ENCODE results near the gene NRG3.

The NRG3 gene

GRCh38 chr10:81885491-81885890 is 10.5 kb downstream of the NRG3 start:
- DNase-seq = no peak

DNA sequence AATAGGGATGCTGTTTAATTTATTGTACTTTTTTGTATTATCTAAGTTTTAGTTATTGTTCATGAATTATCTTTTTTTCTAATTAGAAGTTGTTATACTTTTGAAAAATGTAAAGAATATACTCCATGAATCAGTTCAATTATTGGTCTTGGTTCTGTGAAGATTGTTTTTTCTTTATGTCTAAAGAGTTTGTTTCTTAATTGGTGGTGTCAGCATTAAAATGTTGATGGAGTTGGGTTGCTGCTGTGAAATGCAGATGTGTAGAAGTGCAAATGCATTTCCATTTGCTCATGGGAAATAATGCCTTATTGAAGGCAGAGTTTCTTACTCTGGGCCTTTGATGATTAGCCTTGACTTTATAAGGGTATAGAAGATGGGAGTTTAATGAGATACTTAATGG is 11.9 kb downstream of the NRG3 start:
- DNase-seq = no peak

DNA sequence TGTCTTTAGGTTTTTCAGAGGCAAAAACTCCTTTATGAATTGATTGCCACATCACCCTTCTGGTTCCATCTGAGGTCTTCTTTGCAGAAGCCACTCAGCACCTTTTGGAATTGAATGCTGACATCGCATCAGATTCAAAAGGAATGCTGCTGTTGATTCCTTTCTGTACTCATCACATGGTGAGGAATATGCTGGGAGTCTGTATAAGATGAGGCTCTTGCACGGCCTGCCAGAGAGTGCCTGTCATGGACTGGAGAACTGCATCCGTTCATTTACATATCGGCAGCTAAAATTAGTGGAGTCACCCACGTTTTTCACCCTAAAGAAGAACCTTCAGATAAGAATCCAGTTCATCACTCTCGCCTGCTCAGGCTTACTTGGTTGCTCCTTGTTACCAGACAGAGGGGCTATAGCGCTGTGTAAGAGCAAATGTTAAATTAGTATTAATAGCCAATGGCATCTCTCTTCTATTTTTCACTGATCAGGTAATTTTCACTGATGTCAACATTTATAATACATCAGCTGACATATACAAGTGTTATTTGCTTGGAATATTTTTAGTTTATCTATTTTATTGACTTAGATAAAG is 14.3 kb downstream of the NRG3 start:
- DNase-seq = no peak

DNA sequence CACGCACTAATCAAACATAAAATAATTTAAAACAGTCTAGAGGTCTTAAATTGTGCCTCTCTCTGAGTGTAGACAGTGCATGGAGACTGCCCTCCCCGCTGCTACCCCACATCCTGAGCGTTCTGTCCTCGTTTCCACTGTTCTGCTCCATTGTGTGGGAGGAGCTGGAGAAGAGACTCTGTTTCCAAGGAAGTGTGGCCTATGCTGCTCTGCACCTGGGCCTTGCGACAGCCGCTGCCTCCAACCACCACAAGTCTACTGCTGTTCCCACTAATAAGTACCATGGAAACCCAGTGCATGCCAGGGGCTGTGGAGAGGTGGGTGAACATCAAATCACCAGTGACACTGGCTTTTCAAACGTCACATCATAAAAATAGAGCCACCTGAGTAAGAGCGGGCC is 19.6 kb downstream of the NRG3 start:
- DNase-seq = no peak

DNA sequence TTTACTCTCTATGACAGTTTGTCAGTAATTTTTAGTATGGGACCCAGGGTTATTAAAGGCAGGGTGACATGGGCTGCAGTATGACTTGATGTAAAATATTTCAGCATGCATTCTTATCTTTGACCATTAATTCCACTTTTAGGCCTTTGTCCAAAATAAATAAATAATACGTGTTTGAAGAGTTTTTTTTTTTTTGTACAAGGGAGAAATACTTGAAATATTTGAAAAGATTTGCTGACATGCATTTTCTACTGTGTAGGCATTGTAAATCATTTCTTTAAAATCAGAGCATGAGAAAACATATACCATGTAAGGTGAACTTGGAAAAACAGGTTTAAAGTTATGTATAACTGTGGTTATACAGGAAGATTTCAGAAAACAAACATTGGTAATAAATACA is 23.5 kb downstream of the NRG3 start:
- no peak for DNase-seq

DNA sequence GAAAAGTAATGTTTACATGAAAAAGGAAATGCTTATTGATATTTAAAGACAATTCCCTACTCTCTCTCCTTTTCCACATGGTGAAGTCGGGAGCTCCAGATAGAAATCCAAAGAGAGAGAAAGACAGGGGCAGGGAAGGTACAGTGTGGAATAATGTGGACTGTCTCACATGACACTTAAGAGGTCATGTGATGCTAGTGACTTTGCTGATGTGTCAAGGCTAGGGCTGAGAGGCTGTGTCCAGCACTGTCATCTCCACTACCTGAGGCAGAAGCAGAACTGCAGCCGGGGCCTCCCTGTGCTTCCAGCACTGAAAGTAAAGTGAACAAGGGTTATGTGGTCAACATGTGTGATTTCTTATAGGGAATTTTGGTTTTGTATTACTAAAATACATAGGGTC is 26.0 kb downstream of the NRG3 start:
- no peak for DNase-seq

DNA sequence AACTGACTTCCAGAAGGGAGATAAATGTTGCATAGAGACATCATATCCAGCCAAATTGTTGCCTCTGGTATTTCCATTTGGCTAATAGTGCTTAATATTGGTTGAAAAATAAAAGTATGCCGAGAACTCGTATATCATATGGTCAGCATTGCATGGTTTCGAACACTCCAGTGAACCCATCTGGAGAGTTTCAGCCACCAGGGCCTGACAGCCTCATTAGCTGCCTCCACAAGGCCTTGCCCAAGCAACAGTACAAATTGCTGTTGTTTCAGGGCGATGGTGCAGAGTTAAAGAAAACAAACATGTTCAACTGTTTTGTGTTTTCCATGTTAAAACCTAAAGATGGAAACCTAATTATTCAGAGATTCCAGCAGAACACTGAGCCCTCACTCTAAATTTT is 28.5 kb downstream of the NRG3 start:
- no peak for DNase-seq

GRCh38 chr10:81905161-81905560 is 30.2 kb downstream of the NRG3 start:
- DNase-seq = no peak

GRCh38 chr10:81909453-81909852 is 34.5 kb downstream of the NRG3 start:
- DNase-seq = no peak

- no peak for DNase-seq
These were observed 36.3 kb downstream of the NRG3 start for GRCh38 chr10:81911328-81911727.

GRCh38 chr10:81914736-81915503 is 39.9 kb downstream of the NRG3 start:
- DNase-seq = no peak

DNA sequence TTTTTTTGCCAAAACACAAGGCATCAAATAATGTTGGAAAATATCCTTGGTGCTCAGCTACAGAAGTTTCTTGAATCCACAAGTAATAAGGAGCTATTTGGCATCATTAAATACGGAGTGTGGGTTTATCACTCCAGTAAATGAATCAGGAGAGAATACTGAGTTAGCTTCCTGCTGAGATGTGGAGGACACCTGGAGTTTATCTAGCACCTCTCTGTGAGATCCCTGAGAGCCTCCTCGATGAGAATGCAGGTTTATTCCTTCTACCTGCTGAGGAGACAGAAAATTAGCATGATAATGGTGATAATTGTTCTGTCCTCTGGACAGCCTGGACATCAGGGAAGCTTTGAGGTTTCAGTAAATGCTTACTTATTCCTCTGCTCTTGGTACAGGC is 40.5 kb downstream of the NRG3 start:
- no peak for DNase-seq

- no peak for DNase-seq
These were observed 42.7 kb downstream of the NRG3 start for GRCh38 chr10:81917666-81918065.

- no peak for DNase-seq
These were observed 43.8 kb downstream of the NRG3 start for GRCh38 chr10:81918766-81919165.

- no peak for DNase-seq
These were observed 45.3 kb downstream of the NRG3 start for GRCh38 chr10:81920213-81920829.

GRCh38 chr10:81928119-81928518 is 53.1 kb downstream of the NRG3 start:
- DNase-seq = no peak

- DNase-seq = no peak
These were observed 68.6 kb downstream of the NRG3 start for GRCh38 chr10:81943583-81943982.

DNA sequence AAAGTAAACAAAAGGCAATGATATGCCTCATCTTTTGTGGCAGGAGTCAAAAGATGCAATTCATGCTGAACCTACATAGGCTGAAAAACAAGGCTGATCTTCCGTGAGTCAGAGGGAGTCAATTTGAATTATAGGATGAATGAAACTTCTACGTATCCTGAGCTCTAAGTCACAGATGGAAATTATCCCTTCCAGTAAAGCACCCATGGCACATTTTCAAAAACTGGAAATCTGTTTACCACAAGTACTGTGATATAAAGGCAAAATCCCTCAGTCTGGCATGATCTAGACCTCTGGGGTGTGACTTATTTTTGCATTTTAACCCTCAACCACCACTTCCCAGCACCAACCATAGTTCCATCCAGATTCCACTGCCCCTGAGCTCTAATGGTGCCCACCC is 69.6 kb downstream of the NRG3 start:
- no peak for DNase-seq

- DNase-seq = no peak
These were observed 74.3 kb downstream of the NRG3 start for GRCh38 chr10:81949283-81949682.

DNA sequence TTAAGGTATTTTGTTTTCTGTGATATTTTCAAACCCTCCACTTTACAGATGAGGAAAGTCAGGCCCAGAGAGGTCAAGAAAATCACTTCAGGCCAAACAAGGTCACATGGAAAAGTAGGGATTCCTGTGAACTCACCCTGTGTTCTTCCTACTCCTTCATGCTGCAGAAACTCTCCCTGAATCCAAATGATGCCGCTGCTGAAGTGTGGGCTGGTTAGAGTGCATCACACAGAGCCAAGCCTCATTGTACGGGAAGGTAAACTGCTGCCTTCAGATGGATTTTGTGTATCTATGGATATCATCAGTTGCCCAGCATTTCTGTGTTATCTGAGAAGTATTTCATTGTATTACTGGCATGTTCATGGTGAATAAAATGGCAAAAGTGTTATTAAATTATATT is 75.4 kb downstream of the NRG3 start:
- no peak for DNase-seq

- no peak for DNase-seq
These were observed 78.4 kb downstream of the NRG3 start for GRCh38 chr10:81953420-81953819.

- no peak for DNase-seq
These were observed 83.0 kb downstream of the NRG3 start for GRCh38 chr10:81957976-81958375.

DNA sequence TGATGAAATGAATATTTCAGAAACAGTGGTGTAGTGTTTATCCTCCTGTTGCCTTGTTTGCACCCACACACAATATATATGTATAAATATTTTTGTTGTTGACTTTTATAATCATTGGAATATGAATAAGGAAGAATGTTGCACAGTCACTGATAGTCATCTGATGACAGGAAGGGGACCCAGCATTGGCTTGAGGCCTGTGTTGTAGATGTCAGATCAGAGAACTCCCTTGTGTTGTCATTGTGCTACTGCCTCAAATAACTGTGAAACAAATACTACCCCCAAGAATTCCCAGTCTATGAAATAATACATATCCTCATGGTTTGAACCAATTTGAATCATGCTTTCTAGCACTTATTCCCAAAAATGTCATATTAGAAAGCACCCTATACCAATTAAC is 84.0 kb downstream of the NRG3 start:
- no peak for DNase-seq

GRCh38 chr10:81961451-81962184 is 86.6 kb downstream of the NRG3 start:
- no peak for DNase-seq
